ENCODE measurements around the gene AP3B1.

The AP3B1 gene

GRCh38 chr5:77958642-77959330 lies 335.7 kb downstream of the AP3B1 start:
- no peak for DNase-seq

GRCh38 chr5:77957931-77958521 lies 336.5 kb downstream of the AP3B1 start:
- no peak for DNase-seq

- no peak for DNase-seq
Observed at GRCh38 chr5:77957516-77957915, 337.0 kb downstream of the AP3B1 start.

- no peak for DNase-seq
Observed at GRCh38 chr5:77957081-77957480, 337.4 kb downstream of the AP3B1 start.

GRCh38 chr5:77955577-77955976 lies 338.9 kb downstream of the AP3B1 start:
- DNase-seq = no peak

- no peak for DNase-seq
Observed at GRCh38 chr5:77953374-77953773, 341.1 kb downstream of the AP3B1 start.

GRCh38 chr5:77952636-77953212 lies 341.8 kb downstream of the AP3B1 start:
- no peak for DNase-seq
